Measurements from ENCODE around the gene TXNDC16.
"Not testable (repeated sequence)": the region's sequence is repeated elsewhere in the genome, so short reads cannot be mapped to it uniquely, and the experiment has no call there.

TXNDC16 gene

DNA sequence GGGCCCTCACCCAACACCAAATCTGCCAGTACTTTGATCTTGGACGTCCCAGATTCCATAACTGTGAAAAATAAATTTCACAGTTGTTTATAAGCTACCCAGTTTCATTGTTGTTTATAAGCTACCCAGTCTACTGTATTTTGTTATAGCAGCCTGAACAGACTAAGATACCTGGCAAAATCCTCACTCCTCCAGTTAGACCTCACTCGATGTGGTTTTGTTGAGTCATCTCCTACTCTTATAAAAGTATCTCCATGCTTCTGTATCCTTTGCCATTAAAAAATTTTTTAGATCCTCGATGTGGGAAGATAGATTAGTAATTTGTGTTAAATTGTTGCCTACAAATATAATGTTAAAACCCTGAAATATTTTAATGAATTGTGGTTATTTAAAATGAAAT lies 16.0 kb downstream of the TXNDC16 start:
- no peak for ATAC-seq

GRCh38 chr14:52531481-52531880 lies 20.8 kb downstream of the TXNDC16 start:
- DNase-seq (no peak), ATAC-seq (no peak)

More for the DNA sequence above, 16.0 kb downstream of the TXNDC16 start:
- no peak for DNase-seq

- ATAC-seq (no peak), DNase-seq (no peak)
Measured at GRCh38 chr14:52527052-52527451, 25.3 kb downstream of the TXNDC16 start.

GRCh38 chr14:52522581-52523345 lies 29.5 kb downstream of the TXNDC16 start:
- DNase-seq, result no peak
- no peak for ATAC-seq

DNA sequence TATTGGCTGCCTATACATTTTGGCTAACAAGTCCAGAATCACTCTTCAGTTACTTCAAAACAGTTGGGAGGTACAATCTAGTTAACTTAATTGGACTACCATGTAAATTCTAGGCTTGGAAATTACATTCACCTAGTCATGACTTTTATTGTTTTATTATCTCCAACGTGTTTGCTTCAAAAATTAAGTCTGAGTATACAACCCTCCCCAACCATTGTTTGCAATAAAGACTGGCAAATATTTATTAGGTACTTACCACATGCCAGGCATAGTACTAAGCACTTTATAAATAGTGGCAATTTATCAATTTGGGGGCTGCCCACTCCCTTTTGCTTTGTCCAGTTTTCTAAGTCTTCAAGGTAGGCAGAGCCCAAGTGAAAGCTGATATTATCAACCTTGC lies 30.3 kb downstream of the TXNDC16 start:
- DNase-seq, result no peak
- no peak for ATAC-seq

GRCh38 chr14:52514046-52514811 lies 38.1 kb downstream of the TXNDC16 start:
- DNase-seq (no peak), ATAC-seq (no peak)

DNA sequence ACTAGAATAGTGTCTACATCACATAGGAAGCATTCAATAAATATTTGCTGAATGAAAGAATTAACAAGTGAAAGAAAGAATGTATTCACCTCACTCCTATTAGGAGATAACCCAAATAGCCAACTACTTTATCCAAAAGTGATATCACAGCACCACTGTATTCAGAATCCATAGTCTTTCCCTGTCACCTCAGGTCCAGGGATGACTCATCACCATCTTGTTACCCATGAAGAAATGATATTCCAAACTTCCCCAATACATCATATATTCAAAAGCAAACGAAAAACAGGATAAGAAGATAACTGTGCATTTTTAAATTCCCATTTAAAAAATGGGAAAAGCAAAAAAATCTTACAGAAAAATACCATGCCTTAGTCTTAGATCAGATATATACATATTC lies 39.1 kb downstream of the TXNDC16 start:
- no peak for DNase-seq
- ATAC-seq, result no peak

DNA sequence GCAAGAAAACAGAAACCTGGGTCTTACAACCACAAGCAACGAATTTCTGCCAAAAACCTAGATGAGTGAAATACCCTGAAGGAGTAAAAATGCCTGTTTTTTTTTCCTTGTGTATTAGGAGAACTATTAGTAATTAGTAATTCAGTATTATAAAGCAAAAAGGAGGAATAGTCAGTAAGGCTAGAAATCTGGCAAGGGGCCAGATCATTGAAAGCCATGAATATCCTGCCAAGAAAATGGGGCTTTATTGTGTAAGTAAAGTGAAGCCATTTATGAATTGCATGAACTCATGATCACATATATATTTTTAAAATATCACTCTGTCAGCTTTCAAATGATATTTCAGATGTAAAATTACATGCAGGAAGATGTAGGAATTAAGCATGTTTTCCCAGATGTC lies 57.9 kb downstream of the TXNDC16 start:
- ATAC-seq, result no peak
- DNase-seq, result no peak

GRCh38 chr14:52485350-52485960 lies 66.8 kb downstream of the TXNDC16 start:
- no peak for ATAC-seq

GRCh38 chr14:52481864-52482263 lies 70.4 kb downstream of the TXNDC16 start:
- DNase-seq (no peak), ATAC-seq (no peak)

More at GRCh38 chr14:52485350-52485960, 66.8 kb downstream of the TXNDC16 start:
- no peak for DNase-seq

DNA sequence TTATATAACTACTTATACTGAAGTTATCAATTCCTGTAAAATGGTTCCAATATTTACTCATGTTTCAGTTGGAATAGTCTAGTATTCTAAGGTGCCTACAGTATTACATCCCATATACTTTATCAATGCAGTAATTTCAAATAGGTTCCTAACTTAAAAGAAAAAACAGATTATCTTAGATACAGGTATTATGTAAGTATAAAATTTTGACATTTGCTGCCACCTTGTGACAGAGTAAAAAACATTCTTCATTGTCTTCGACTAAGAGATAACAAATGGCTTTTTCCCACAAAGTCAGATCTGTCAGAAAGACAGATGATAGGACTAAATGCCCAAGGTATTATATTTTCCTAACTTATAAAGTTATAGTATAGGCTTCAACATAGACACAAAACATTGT lies 78.7 kb downstream of the TXNDC16 start:
- ATAC-seq, result no peak
- DNase-seq, result no peak

- no peak for ATAC-seq
- DNase-seq, result no peak
Measured at GRCh38 chr14:52472728-52473127, 79.6 kb downstream of the TXNDC16 start.

DNA sequence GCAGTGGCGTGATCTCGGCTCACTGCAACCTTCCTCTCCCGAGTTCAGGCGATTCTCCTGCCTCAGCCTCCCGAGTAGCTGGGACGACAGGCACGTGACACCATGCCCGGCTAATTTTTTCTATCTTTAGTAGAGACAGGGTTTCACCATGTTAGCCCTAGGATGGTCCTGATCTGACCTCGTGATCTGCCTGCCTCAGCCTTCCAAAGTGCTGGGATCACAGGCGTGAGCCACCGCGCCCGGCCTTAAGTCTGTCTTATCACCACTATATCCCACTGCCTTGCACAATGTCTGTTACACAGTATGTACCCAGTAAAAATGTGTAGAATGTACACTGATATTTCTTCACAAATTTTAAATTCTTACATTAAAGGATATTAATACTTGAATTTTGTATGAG lies 80.1 kb downstream of the TXNDC16 start:
- DNase-seq, ATAC-seq: not testable (repeated sequence)

DNA sequence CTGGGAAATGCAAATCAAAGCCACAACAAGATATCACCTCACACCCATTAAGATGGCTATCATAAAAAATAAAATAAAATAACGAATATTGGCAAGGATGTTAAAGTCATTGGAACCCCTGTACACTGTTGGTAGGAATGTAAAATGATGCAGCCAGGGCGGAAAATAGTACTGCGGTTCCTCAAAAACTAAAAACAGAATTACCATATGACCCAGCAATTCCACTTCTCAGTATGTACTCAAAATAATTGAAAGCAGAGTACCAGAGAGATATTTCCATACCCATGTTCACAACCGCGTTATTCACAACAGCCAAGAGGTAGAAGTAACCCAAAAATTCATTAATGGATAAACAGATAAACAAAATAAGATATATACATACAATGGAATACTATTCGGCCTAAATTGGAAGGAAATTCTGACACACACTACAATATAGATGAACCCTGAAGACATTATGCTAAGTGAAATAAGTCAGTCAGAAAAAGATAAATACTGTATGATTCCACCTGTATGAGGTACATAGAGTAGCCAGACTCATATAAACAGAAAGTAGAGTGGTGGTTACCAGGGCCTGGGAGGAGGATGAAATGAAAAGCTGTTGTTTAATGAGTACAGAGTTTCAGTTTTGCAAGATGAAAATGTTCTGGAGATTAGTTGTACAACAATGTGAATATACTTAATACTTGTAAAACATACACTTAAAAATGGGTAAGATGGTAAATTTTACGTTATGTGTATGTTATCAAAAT lies 84.6 kb downstream of the TXNDC16 start:
- DNase-seq, result no peak
- peak; percentile 59 for ATAC-seq

DNA sequence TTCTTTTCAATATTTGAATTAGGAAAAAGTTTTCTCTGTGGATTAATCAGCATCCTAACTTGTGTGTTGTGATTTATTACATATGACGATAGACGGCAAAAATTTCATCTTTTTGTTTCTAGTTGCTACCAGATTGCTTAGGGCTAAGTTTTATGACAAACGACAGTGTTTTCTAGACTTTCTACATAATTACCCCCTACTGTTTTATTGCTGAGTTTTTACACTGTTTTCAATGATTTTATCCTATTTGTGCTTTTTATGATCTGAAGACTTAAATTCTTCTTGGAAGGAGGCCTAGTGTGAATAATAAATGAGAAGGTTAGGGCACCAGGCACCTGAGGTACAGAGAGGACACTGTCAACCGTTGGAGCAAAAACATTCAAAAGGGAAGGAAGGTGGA lies 88.1 kb downstream of the TXNDC16 start:
- DNase-seq (no peak), ATAC-seq (no peak)

GRCh38 chr14:52463375-52463774 lies 88.9 kb downstream of the TXNDC16 start:
- DNase-seq (no peak), ATAC-seq (no peak)

DNA sequence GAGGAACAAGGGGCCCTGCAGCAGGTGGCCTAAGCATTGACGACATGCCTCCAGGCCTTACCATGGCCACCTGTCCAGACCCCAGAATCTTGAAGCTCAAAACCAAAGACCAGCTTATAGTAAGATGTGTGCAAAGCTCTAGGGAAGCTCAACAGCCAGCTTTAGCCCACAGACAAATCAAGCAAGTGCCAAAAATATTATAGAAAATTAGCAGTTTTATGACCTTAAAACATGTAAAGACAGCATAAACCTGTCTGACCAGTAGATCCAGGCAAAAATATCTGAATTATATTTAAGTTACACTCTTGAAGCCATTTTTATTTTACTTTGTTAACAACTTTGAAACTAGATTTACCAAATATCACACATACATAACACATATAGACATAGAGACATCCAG lies 90.6 kb downstream of the TXNDC16 start:
- DNase-seq, result no peak
- no peak for ATAC-seq

DNA sequence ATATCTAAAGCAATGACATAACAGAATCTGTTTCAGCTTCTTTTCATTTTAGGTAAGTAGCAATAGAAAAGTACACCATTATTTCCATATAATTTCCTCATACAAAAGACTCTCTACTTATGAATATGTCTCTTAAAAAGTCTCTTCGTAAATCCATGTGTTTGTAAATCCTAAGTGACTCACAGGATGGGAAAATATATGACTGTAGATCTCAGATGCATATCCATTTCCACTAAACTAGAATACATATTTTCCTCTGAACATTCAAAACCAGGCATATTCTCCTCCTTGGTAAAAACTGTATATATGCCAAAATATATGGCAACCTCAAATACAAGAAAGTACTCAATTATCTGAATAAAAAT lies 93.6 kb downstream of the TXNDC16 start:
- no peak for ATAC-seq
- no peak for DNase-seq

DNA sequence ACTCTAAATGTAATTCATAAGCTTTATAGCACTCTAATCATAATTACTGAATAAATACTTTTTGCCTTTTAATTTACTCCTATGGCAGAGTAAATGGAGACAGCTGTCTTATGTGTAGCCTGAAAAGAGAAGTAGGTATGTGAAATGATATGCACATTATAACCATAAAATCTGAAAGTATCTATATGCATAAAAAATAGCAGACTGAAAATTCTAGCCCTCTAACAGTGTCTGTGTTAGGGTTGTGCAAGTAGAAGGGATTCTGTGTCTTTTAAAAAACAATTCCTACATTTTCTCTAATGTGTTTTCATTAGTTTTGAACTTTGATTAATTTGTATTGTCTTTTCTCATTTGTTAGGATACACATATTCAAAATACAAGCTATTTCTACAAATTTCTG lies 94.9 kb downstream of the TXNDC16 start:
- DNase-seq (no peak), ATAC-seq (no peak)

GRCh38 chr14:52455291-52456088 lies 96.8 kb downstream of the TXNDC16 start:
- DNase-seq (no peak), ATAC-seq (peak; percentile 33)

GRCh38 chr14:52447236-52447635 lies 105.1 kb downstream of the TXNDC16 start:
- ATAC-seq (no peak), DNase-seq (no peak)

DNA sequence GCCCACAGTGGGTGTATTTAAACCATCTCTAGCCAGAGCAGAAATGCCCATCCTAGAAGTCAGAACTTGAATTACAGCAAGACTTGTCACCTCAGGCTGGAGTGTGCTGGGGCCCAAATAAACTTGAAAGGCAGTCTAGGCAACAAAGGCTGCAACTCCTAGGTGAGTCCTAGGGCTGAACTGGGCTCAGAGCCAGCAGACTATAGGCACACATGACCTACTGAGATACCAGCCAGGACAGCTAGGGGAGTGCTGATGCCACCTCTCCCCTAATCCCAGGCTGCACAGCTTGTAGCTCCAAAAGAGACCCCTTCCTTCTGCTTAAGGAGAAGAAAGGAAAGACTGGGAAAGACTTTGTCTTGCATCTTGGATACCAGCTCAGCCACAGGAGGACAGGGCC lies 106.0 kb downstream of the TXNDC16 start:
- ATAC-seq (no peak), DNase-seq (no peak)
